Thoracic aorta (tissue), 2 donors: Measurements from ENCODE around the gene PSTK. TPM values are rescaled to one million over a fixed set of nuclear protein-coding genes. Genes with fewer than 3 reads are reported as not detected.

Experiments
- ATAC-seq: fragments of 150-250 bp; one replicate; pipeline ENCODE4 v1.8.0; 2017; ENCODE audit warnings: low read depth; ENCODE audit not compliant: insufficient number of reproducible peaks, low FRiP score
- DNase-seq: peaks from one replicate; pipeline ENCODE4 v3.0.0-alpha.2; 2020; ENCODE audit warnings: low spot score
- H3K27ac ChIP-seq, 2 donors: fragments of 200-600 bp; sonication (generic); 1 replicate in 1 of 2; 2 replicates in 1 of 2; pipeline ENCODE4 v1.5.1; 2016; ENCODE audit warnings: mild to moderate bottlenecking in 2 of 2, moderate library complexity in 2 of 2
- H3K27me3 ChIP-seq: fragments of 200-600 bp; sonication (generic); replicated peaks from 2 replicates; pipeline ENCODE4 v1.6.0; 2016; ENCODE audit warnings: mild to moderate bottlenecking; ENCODE audit not compliant: insufficient read depth
- H3K36me3 ChIP-seq: fragments of 200-600 bp; sonication (generic); one replicate; pipeline ENCODE4 v1.5.1; 2016
- H3K4me1 ChIP-seq, 2 donors: fragments of 200-600 bp; sonication (generic); 1 replicate in 1 of 2; 2 replicates in 1 of 2; pipeline versions ENCODE4 v1.5.1 to v1.6.0; 2016; ENCODE audit warnings: low read depth in 2 of 2, mild to moderate bottlenecking in 1 of 2; ENCODE audit not compliant: control insufficient read depth in 1 of 2
- H3K4me3 ChIP-seq: fragments of 200-600 bp; sonication (generic); 2 replicates; pipeline ENCODE4 v1.5.1; 2016; ENCODE audit warnings: mild to moderate bottlenecking
- H3K9me3 ChIP-seq: fragments of 200-600 bp; sonication (generic); 2 replicates; pipeline ENCODE4 v1.5.1; 2016
- CTCF ChIP-seq: fragments of 200-600 bp; sonication (generic); IDR thresholded peaks from one replicate; pipeline ENCODE4 v1.5.1; 2019; ENCODE audit warnings: antibody characterized with exemption
- total RNA-seq, 2 donors: library from RNA; depleted of rRNA; stranded (reverse); fragments of >200 nt; gene quantifications; one replicate each; pipeline versions ENCODE4 v1.1.0 to v1.2.3, GENCODE V29; 2016

The PSTK gene
- total RNA-seq, 2 donors from 2014 or later: 0.95 to 1.1 TPM

DNA sequence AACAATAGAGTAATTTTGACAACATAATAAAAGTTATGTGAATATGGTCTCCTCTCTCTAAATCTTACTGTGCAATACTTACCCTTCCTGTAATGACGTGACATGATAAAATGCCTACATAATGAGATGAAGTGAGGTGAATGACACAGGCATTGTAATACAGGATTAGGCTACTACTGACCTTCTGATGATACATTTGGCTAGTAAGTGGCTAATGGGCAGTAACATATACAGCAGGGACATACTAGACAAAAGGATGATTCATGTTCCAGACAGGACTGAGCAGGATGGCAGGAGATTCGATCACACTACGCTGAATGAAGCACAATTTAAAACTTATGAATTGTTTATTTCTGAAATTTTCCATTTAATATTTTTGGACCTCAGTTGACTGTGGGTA, 30.9 kb upstream of the PSTK start:
- DNase-seq (no peak), ATAC-seq (no peak)
- Histone ChIP-seq H3K9me3 (no peaks in the 10 kb centered on the region), H3K4me1 (peaks cover 17 to 18% of the 10 kb centered on the region in 2 donors), H3K4me3 (no peak overlapping the region), H3K36me3 (peaks cover 5% of the 10 kb centered on the region), H3K27me3 (no peaks in the 10 kb centered on the region), H3K27ac (no peak overlapping the region)
- no peak for TF ChIP-seq CTCF

DNA sequence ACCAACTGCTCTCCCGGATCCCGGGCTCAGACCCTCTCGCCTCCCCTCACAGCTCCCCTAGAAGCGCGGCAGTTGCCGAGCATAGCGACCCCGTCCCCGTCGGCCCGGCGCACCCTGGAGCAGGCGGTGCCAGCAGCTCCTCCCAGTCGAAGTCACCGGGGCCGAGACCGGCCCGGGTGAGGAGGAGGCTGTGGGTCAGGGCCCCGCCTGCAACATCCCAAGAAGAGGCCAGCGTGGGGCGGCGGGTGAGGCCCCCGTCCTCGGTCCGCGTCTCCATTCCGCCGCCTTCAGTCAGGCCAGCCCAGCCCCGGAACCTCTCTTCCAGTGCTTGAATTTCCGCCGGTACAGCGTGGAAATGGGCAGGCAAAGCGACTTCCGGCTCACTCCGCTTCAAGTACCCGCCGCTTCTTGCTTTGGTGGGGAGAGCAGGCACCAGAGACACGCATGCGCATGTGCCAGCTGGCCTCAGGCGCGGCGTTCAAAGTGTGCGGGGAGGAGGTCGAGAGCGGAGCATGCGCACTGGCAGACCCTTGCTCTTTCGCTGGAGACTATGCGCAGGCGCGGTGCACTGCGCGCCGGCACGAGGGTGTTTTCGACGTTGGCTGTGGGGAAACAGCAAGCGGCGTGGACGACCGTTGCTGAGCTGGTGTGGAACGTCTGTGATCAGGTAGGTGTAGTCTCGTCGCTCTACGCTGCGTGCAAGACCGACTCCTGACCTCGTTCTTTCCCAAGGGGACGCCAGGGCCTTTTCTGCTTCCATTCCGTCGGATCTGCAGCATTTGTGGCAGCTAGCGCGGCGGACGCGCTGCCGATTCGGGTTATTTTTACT, 26.1 kb upstream of the PSTK start, which contains the start of gene C10orf88:
Gene C10orf88 (minus strand): TSS at position 326 of the 829 bp plus-strand sequence. CDS start 49 bp downstream, at position 277.
- no peak for TF ChIP-seq CTCF
- Histone ChIP-seq H3K9me3 (no peaks in the 10 kb centered on the region), H3K27ac (peak within 1 kb of the TSS; percentile 46 to 49), H3K36me3 (no peaks in the 10 kb centered on the region), H3K4me1 (peaks cover 22 to 23% of the 10 kb centered on the region in 2 donors), H3K4me3 (peak within 1 kb of the TSS; percentile 87), H3K27me3 (no peaks in the 10 kb centered on the region)
- peak; percentile 96 for ATAC-seq
- DNase-seq: peak; percentile 93

- no peaks in the 10 kb centered on the region for H3K36me3 ChIP-seq
- DNase-seq: no peak
These were observed 25.5 kb upstream of the PSTK start for GRCh38 chr10:122954731-122955050.

DNA sequence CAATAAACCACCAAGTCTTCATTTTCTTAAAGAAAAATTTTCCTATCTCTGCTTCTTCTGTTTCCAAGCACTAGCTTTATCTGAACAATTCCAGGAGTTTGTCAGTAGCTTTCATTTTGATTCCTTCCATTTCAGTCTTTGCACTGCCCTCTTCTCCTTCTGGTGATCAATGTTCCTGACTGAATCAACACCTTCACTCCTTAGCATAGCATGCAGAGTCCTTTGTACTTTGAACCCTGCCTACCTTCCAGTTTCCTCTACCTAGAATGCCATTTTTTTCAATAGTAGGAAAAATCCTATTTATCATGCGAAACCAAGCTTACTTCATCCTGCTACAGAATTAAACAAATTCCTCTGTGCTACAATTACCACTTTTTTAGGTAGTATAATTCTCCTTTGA, 24.3 kb upstream of the PSTK start:
- DNase-seq (no peak), ATAC-seq (no peak)
- no peak for TF ChIP-seq CTCF
- peaks cover 20 to 23% of the 10 kb centered on the region in 2 donors for H3K4me1 ChIP-seq
- H3K4me3 ChIP-seq: no peak overlapping the region
- no peaks in the 10 kb centered on the region for H3K36me3 ChIP-seq
- H3K9me3 ChIP-seq: no peaks in the 10 kb centered on the region
- H3K27ac ChIP-seq: no peak overlapping the region
- H3K27me3 ChIP-seq: no peaks in the 10 kb centered on the region

More at GRCh38 chr10:122954731-122955050, 25.5 kb upstream of the PSTK start:
- no peak for TF ChIP-seq CTCF
- H3K27ac ChIP-seq: no peak overlapping the region
- no peaks in the 10 kb centered on the region for H3K27me3 ChIP-seq
- H3K4me3 ChIP-seq: peak overlapping the region; percentile 87
- ATAC-seq: no peak
- peaks cover 22 to 23% of the 10 kb centered on the region in 2 donors for H3K4me1 ChIP-seq
- H3K9me3 ChIP-seq: no peaks in the 10 kb centered on the region

GRCh38 chr10:122957474-122957873, 22.7 kb upstream of the PSTK start:
- ATAC-seq (no peak), DNase-seq (no peak)
- Histone ChIP-seq H3K36me3 (no peaks in the 10 kb centered on the region), H3K4me1 (peaks cover 14 to 17% of the 10 kb centered on the region in 2 donors), H3K4me3 (no peak overlapping the region), H3K27ac (no peak overlapping the region), H3K9me3 (no peaks in the 10 kb centered on the region), H3K27me3 (no peaks in the 10 kb centered on the region)
- TF ChIP-seq CTCF: no peak
